Lower leg skin (tissue), 4 donors: ENCODE data around the gene CDC34. TPM values are rescaled to one million over a fixed set of nuclear protein-coding genes. Genes with fewer than 3 reads are reported as not detected.
A peak's percentile ranks its signal among the peaks of the same experiment; 100 is the strongest.

Source experiments
- DNase-seq, 2 donors: peaks; one replicate each; pipeline ENCODE4 v3.0.0-alpha.2; 2019; ENCODE audit warnings: low spot score in 2 of 2
- H3K4me3 ChIP-seq: fragments of 200-600 bp; sonication (generic); 2 replicates; pipeline ENCODE4 v1.5.1; 2017; ENCODE audit warnings: mild to moderate bottlenecking, low read depth; ENCODE audit not compliant: poor library complexity, severe bottlenecking
- CTCF ChIP-seq, 3 donors: fragments of 450-650 bp; IDR thresholded peaks; one replicate each; pipeline ENCODE4 v1.5.1; 2016; ENCODE audit warnings: antibody characterized with exemption in 3 of 3, mild to moderate bottlenecking in 3 of 3, moderate library complexity in 2 of 3
- POLR2A ChIP-seq, 2 donors: fragments of 450-650 bp; IDR thresholded peaks; one replicate each; pipeline ENCODE4 v1.6.1; 2016 to 2017; ENCODE audit warnings: antibody characterized with exemption in 2 of 2, mild to moderate bottlenecking in 1 of 2, moderate library complexity in 1 of 2
- WGBS, 2 donors: methylation state at CpG; one replicate each; pipeline ENCODE4 v1.1.5; 2018; 5-methylcytosine and 5-hydroxymethylcytosine counted together
- intact Hi-C: fragments of 100-400 bp; cut with DNase I; formaldehyde crosslinking; loops from one replicate; pipeline ENCODE4 v1.15.0; 2023; ENCODE audit warnings: low total_unique reads
- total RNA-seq, 4 donors: library from RNA; depleted of rRNA; stranded (reverse); fragments of >200 nt; gene quantifications; one replicate each; pipeline ENCODE4 v1.1.0, GENCODE V29; 2016

Gene CDC34
- total RNA-seq, 4 donors from 2014 or later, result 129 to 214 (median 140) TPM

- intact Hi-C loops, result no loop called here
- TF ChIP-seq CTCF (IDR thresholded peaks at IDR 0.05) (peak in 2 of 3 donors; percentile 53 to 64), POLR2A (IDR thresholded peaks at IDR 0.05) (no peak)
- WGBS, 2 donors, result 20 to 26% methylated on average over 10 of the region's 21 CpGs
- no peak overlapping the region for H3K4me3 ChIP-seq
- peak in 1 of 2 donors; percentile 94 for DNase-seq
Observed at GRCh38 chr19:510606-511100, 20.9 kb upstream of the CDC34 start.

- WGBS, 2 donors, result 31 to 40% methylated on average over 30 of the region's 30 CpGs
- no peak for TF ChIP-seq POLR2A (IDR thresholded peaks at IDR 0.05)
- no peak for TF ChIP-seq CTCF (IDR thresholded peaks at IDR 0.05)
- intact Hi-C loops, result no loop called here
- no peak overlapping the region for H3K4me3 ChIP-seq
- DNase-seq, result no peak
Observed at GRCh38 chr19:511101-511851, 20.3 kb upstream of the CDC34 start.

- intact Hi-C loops, result no loop called here
- no peak for DNase-seq
- no peak for TF ChIP-seq POLR2A (IDR thresholded peaks at IDR 0.05)
- TF ChIP-seq CTCF (IDR thresholded peaks at IDR 0.05), result no peak
- 46 to 67% methylated on average over 23 to 58 of the region's 62 CpGs for WGBS, 2 donors
- H3K4me3 ChIP-seq, result no peak overlapping the region
Observed at GRCh38 chr19:512547-513365, 18.8 kb upstream of the CDC34 start.

- 82 to 84% methylated on average over 10 of the region's 10 CpGs for WGBS, 2 donors
- TF ChIP-seq POLR2A (IDR thresholded peaks at IDR 0.05) (no peak), CTCF (IDR thresholded peaks at IDR 0.05) (no peak)
- DNase-seq, result no peak
- H3K4me3 ChIP-seq, result no peak overlapping the region
- intact Hi-C loops, result no loop called here
Observed at GRCh38 chr19:513368-514165, 18.0 kb upstream of the CDC34 start.

- TF ChIP-seq CTCF (IDR thresholded peaks at IDR 0.05) (no peak), POLR2A (IDR thresholded peaks at IDR 0.05) (no peak)
- 88 to 95% methylated on average over 9 of the region's 9 CpGs for WGBS, 2 donors
- intact Hi-C loops, result no loop called here
- no peak for DNase-seq
- H3K4me3 ChIP-seq, result no peak overlapping the region
Observed at GRCh38 chr19:514166-514663, 17.3 kb upstream of the CDC34 start.
